ENCODE measurements around the gene BAZ1B. TPM values are rescaled to one million over a fixed set of nuclear protein-coding genes. Genes with fewer than 3 reads are reported as not detected.
A peak's percentile ranks its signal among the peaks of the same experiment; 100 is the strongest.

The BAZ1B gene
- total RNA-seq, 4 donors from 2014 or later = 18.8 to 40.4 (median 27.4) TPM

DNA sequence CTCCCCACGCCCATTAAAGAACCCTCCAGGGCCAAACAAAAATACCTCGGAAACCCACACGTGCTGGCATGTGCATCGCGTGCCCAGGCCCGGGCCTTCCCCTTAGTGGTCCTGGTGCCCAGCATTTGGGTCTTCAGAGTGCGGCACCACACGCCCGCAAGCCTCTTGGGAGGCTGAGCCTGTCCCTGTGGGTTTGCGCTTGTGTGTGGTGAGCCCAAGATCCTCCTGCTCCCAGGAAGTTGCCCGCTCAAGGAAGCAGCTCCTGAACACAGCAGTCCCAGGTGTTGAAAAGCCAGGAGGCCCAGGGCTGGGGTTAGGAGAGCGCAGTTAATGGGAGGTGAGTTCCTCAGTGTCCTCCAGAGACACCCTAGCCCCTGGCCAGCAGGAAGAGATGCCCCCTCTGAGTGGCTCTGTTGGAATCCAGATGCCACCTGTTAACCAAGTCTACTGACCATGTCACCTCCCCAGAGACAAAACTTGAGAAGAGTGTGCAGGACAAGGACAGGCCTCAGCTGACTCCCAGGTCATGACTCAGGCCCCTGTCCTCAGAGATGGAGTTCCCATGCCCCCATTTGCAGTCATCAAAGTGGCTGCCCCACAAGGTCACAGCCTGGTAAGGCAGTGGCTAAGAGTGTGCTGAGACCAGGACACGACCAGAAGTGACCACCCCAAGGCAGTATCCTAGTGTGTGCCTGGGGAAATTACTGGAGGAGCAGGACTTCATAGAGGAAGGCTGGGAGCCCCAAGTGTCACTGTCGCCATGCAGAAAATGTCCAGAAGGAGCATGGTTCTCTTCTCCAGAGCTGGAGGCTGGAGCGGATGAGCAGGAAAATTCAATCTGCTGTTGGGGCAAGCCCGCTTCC lies 83.3 kb downstream of the BAZ1B start:
- Histone ChIP-seq H3K4me3 (no peak overlapping the region), H3K27me3 (peaks cover 0 to 22% (median 0%) of the 10 kb centered on the region in 4 donors), H3K4me1 (peaks cover 0 to 19% (median 0%) of the 10 kb centered on the region in 3 donors), H3K36me3 (peaks cover 16 to 51% (median 28%) of the 10 kb centered on the region in 3 donors), H3K27ac (peak overlapping the region in 1 of 4 donors; percentile 54), H3K9me3 (peaks cover 0 to 6% (median 0%) of the 10 kb centered on the region in 3 donors)
- DNase-seq = no peak
- TF ChIP-seq, protein P1, sequence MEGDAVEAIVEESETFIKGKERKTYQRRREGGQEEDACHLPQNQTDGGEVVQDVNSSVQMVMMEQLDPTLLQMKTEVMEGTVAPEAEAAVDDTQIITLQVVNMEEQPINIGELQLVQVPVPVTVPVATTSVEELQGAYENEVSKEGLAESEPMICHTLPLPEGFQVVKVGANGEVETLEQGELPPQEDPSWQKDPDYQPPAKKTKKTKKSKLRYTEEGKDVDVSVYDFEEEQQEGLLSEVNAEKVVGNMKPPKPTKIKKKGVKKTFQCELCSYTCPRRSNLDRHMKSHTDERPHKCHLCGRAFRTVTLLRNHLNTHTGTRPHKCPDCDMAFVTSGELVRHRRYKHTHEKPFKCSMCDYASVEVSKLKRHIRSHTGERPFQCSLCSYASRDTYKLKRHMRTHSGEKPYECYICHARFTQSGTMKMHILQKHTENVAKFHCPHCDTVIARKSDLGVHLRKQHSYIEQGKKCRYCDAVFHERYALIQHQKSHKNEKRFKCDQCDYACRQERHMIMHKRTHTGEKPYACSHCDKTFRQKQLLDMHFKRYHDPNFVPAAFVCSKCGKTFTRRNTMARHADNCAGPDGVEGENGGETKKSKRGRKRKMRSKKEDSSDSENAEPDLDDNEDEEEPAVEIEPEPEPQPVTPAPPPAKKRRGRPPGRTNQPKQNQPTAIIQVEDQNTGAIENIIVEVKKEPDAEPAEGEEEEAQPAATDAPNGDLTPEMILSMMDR (IDR thresholded peaks at IDR 0.05) = no peak
- TF ChIP-seq POLR2A (IDR thresholded peaks at IDR 0.05) = no peak
- intact Hi-C loops (cut with DNase I) = loop anchor here (10.0 kb wide), 1 partner anchor 114 kb away; the partner anchor contains the start of genes FKBP6 and TRIM50
- 23 to 58% methylated on average over 5 to 10 of the region's 16 CpGs for WGBS, 2 donors

DNA sequence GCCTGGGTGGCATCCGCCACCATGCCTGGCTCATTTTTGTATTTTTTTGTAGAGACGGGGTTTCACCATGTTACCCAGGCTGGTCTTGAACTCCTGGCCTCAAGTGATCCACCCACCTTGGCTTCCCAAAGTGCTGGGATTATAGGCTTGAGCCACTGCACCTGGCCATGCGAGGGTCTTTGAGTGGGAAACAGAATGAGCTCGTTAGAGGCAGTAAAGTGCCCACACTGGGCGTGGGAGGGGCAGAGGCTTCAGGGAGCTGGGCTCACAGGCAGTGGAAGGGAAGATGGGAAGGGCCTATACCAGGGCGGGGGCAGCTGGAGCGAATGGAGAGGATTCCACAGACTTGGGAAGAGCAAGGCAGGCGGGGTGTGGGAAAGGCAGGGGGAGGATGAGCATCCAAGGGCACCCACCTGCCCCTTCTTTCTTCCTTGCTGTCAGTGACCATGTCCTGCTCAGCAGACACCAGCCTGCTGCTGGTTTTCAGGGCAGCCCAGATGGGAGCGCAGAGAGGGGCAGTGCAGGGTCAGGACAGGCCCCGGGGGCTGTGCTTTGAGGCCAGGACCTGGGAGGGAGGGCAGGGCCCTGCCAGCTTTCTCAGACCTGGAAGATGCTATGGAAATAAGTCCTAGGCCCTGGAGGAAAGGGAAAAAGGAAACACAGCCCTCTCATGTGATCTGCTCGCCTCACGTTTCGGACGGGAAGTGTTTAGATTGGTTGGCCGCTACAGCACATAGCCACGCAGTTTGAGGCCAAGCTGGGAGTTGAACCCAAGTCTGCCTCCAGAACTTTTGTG lies 84.3 kb downstream of the BAZ1B start:
- WGBS, 2 donors = 33 to 50% methylated on average over 13 of the region's 16 CpGs
- no peak for DNase-seq

DNA sequence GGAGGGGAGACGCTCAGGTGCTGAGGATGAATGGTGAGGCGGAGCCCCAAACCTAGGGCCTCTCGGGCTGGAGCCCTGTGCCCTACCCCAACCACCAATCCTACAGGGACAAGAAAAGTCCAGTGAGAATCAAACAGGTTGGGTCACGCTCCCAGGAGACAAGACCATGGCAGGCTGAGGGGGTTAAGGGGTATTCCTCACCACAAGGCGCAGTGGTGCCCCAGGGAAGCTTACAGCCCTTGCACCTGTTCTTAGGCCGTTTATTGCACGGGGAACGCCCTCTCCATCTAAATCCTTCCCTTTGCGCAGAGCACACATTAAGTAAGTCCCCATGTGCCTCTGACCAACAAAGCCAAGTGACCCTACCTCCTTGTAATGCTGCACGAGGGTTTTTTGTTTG lies 85.0 kb downstream of the BAZ1B start:
- intact Hi-C loops (cut with DNase I) = loop anchor here (10.0 kb wide), 1 partner anchor 112 kb away; the partner anchor contains the start of genes FKBP6 and TRIM50
- no peak overlapping the region for H3K27ac ChIP-seq
- H3K4me3 ChIP-seq = no peak overlapping the region
- H3K9me3 ChIP-seq = peaks cover 0 to 6% (median 0%) of the 10 kb centered on the region in 3 donors
- peaks cover 4 to 35% (median 11%) of the 10 kb centered on the region in 3 donors for H3K36me3 ChIP-seq
- TF ChIP-seq, protein P1 (IDR thresholded peaks at IDR 0.05) = no peak
- TF ChIP-seq POLR2A (IDR thresholded peaks at IDR 0.05) = no peak
- DNase-seq = no peak
- 59% methylated on average over 7 to 8 of the region's 10 CpGs for WGBS, 2 donors
- peaks cover 0 to 28% (median 0%) of the 10 kb centered on the region in 3 donors for H3K4me1 ChIP-seq
- H3K27me3 ChIP-seq = peaks cover 0 to 37% (median 0%) of the 10 kb centered on the region in 4 donors

More for the DNA sequence above, 84.3 kb downstream of the BAZ1B start:
- TF ChIP-seq POLR2A (IDR thresholded peaks at IDR 0.05) = no peak
- TF ChIP-seq, protein P1 (IDR thresholded peaks at IDR 0.05) = no peak
- peaks cover 0 to 28% (median 0%) of the 10 kb centered on the region in 3 donors for H3K4me1 ChIP-seq
- peak overlapping the region in 1 of 4 donors; percentile 54 for H3K27ac ChIP-seq
- peaks cover 9 to 42% (median 18%) of the 10 kb centered on the region in 3 donors for H3K36me3 ChIP-seq
- peaks cover 0 to 6% (median 0%) of the 10 kb centered on the region in 3 donors for H3K9me3 ChIP-seq
- peaks cover 0 to 31% (median 0%) of the 10 kb centered on the region in 4 donors for H3K27me3 ChIP-seq
- intact Hi-C loops (cut with DNase I) = loop anchor here (10.0 kb wide), 1 partner anchor 113 kb away; the partner anchor contains the start of genes FKBP6 and TRIM50
- no peak overlapping the region for H3K4me3 ChIP-seq

DNA sequence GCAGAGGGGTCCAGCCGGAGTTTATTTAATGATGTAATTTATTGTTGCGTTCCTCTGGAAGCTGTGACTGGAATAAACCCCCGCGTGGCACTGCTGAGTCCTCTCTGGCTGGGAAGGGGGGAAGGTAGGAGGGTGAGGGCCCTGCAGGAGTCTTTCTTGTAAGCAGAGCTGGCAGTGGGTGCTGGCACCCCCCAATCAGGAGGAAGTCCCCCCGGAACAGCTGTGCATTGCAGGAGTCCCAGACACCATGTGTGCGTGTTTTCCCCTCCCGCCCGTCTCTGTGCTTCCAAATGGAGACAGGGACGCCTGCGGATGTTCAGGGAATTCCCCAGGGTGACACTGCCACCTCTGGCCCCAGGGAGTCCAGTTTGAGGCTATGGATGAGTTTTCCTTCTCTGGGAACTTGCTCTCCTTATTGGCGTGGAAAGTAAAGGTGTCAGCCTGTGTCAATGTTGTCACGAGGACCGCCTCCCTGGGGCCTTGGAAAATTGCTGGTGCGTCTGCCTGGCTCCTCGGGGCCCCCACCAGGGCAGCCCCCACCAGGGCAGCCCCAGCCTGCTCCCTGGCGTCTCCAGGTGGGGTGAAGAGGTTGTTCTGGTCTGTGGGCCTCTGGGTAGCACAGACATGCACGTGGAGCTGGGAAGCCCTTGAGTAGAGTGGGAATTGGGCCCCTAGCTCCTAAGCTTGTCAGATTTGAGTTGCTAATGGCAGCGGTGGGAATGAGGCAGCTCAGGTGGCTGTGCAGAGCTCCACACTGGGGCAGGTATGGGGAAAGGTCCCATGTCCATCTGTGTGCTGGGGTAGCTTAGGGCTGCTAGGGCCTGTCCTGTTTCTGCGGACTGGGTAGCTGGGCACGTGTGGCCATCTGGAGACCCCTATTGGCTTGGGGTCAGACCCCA lies 85.8 kb downstream of the BAZ1B start:
- no peak for TF ChIP-seq POLR2A (IDR thresholded peaks at IDR 0.05)
- TF ChIP-seq, protein P1 (IDR thresholded peaks at IDR 0.05) = no peak
- no peak for DNase-seq
- H3K4me1 ChIP-seq = peaks cover 0 to 28% (median 0%) of the 10 kb centered on the region in 3 donors

More for the DNA sequence above, 85.8 kb downstream of the BAZ1B start:
- Histone ChIP-seq H3K36me3 (peaks cover 0 to 26% (median 7%) of the 10 kb centered on the region in 3 donors), H3K27me3 (peaks cover 0 to 44% (median 0%) of the 10 kb centered on the region in 4 donors), H3K27ac (no peak overlapping the region), H3K4me3 (no peak overlapping the region), H3K9me3 (peaks cover 0 to 6% (median 0%) of the 10 kb centered on the region in 3 donors)
- WGBS, 2 donors = 40% methylated on average over 6 of the region's 20 CpGs; no CpG with 5 or more reads in 1 of the 2 donors
- intact Hi-C loops (cut with DNase I) = loop anchor here (10.0 kb wide), 1 partner anchor 111 kb away; the partner anchor contains the start of genes FKBP6 and TRIM50

All from esophagus squamous epithelium (tissue), 5 donors.